ENCODE measurements around the gene CAMTA1.
A peak's percentile ranks its signal among the peaks of the same experiment; 100 is the strongest.

Gene CAMTA1

DNA sequence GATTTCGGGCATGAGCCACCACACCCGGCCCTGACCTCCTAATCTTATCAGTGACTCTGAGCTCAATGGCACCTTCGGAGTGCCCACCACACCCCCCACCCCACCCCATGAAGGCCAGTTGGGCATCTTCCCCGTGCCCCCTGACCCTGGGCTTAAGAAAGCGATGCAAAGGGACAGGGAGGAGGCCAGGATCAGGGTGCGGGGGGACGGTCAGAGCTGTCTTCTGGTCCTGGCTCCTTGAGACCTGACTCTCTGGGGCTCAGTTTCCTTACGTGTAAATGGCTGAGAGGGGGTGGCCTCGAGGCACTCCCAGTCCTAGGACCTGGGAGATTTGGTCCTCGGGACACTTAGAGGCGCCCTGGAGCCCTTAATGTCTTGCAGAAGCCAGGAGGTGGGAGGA, 881.9 kb downstream of the CAMTA1 start:
- Mint-ChIP-seq H3K27ac (no peak overlapping the region), H3K27me3 (no peaks in the 10 kb centered on the region), H3K4me1 (no peaks in the 10 kb centered on the region), H3K36me3 (no peaks in the 10 kb centered on the region), H3K4me3 (no peak overlapping the region), H3K9me3 (no peaks in the 10 kb centered on the region)

DNA sequence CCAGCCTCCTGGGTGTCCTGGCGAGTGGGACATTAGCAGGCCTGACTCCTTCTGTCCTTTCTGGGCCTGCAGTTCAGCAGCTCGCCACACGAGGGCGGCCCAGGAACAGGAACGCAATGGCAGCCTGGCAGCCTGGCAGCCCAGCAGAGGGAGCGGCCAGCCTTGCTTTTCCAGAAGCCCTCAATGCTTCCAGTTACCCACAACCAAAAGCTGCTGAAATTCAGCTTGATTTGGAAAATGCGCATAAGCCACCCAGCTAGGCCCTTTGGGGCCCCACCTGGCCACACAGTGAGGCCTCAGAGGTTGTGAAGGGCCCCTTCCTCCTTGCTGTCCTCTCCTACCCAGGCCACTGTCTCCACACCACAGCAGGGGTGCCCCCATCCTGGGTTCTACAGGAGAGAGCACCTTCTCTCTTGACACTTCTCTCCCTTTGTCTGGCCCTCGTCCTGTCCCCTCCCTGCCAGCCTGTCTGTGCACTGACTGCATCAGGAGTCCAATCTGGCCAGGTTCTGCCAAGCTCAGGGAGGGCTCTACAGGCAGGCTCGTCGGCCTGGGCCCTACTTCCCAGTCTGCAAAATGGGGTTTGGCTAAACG, 882.5 kb downstream of the CAMTA1 start:
- Mint-ChIP-seq H3K27me3 (no peaks in the 10 kb centered on the region), H3K27ac (no peak overlapping the region), H3K36me3 (no peaks in the 10 kb centered on the region), H3K4me1 (no peaks in the 10 kb centered on the region), H3K9me3 (no peaks in the 10 kb centered on the region), H3K4me3 (no peak overlapping the region)

DNA sequence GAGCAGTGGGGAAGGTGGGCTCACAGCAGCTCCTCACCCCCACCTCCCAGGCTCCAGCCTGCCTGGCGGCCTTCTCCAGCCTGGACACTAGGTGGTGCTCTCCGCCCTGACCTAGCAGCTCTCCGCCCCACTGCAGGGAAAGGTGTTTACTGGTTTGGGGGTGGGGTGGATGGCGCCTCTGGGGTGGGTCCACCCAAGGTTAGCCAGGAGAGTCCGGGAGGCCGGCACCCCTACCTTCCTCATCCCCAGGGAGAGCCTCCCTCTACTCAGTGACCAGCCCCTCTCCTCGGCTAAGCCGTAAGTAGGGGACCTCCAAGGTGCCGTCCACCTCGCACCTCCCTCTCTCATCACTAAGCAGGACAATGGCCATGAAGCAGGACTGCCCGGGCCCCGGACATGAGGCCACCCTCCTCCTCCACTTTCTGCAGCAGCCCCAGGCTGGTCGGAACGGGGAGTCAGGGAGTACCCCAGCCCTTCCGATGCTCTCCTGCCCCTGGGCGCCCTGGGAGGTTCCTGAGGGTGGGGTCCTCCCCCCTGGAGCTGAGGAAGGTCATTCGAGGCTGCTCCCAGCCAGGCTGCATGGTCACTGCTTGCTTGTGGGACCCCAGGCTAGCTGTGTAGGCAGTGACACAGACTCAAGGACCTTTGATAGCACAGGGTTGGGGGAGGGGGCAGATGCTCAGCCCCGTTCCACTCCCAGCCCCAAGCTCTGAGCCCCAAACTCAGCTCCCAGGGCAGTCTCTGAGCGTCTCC, 884.5 kb downstream of the CAMTA1 start:
- Mint-ChIP-seq H3K4me3 (no peak overlapping the region), H3K4me1 (no peaks in the 10 kb centered on the region), H3K36me3 (no peaks in the 10 kb centered on the region), H3K9me3 (no peaks in the 10 kb centered on the region), H3K27me3 (no peaks in the 10 kb centered on the region), H3K27ac (no peak overlapping the region)

DNA sequence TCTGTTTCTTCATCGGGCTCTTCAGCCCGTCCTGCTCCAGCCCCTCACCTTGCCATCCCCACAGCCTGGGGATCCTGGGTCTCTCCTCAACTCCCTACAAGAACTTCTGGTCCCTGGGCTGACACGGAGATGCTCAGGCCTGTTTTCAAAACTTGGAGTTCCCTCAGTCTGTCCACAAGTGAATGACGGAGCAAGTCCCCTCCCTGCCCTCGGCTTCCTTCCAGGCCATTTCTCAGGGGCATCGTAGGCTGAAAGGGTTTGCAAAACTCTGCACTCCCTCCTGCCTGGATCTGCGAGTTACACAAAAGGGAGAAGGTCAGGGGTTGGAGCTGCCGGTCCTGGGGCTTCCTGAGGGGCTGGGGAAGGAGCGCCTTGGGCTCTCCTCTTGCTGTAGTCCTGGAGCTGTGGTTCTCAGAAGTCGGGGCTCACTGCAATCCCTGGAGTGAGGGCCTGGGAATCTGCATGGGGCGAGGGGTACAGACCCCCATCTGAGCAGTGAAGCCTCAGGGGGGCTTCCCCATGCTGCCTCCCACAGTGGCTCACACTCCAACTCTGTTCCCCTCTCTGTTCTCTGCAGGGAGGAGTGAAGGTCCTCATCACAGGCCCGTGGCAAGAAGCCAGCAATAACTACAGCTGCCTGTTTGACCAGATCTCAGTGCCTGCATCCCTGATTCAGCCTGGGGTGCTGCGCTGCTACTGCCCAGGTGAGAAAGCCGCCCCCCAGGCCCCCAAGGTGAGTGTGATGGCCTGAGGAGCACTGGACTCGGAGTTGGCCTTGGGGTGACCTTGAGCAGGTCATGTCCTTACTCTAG, 885.3 kb downstream of the CAMTA1 start:
- Mint-ChIP-seq H3K4me1 (no peaks in the 10 kb centered on the region), H3K4me3 (no peak overlapping the region), H3K27ac (no peak overlapping the region), H3K36me3 (no peaks in the 10 kb centered on the region), H3K9me3 (no peaks in the 10 kb centered on the region), H3K27me3 (no peaks in the 10 kb centered on the region)

DNA sequence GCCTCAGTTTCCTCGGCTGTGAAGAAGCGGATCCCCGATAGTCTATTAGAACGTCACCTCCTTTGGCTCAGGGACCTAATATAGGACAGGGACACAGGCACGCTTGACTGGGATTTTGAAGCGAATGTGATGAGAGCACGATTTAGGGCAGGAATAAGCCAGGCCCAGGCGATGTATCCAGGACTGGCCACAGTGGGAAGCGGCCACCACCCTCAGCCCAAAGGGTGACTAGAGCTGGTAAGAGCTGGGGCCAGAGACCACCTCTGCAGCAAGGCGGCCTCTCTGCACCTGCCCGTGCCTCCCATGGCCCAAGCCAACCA, 885.9 kb downstream of the CAMTA1 start:
- Mint-ChIP-seq H3K4me1 (no peaks in the 10 kb centered on the region), H3K9me3 (no peaks in the 10 kb centered on the region), H3K4me3 (no peak overlapping the region), H3K27ac (no peak overlapping the region), H3K36me3 (no peaks in the 10 kb centered on the region), H3K27me3 (no peaks in the 10 kb centered on the region)

DNA sequence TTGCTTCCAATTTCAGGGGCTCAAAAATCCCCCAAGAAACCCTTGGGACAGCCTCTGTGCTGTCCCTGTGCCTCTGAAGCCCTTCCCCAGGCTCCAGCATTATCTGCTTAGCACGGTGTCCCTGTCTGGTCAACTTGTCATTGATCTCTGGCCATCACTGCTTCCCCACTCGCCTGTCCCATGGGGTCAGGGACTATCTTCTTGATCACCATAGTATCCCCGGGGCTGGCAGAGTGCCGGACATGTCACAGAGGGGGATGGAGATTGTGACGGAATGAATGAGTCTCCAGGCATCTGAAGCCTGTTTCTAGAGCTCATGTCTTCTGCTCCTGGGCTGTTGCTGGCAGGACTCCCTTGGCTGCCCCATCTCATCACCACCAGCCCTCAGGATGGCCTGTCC, 886.4 kb downstream of the CAMTA1 start:
- Mint-ChIP-seq H3K4me1 (no peaks in the 10 kb centered on the region), H3K4me3 (no peak overlapping the region), H3K27ac (no peak overlapping the region), H3K27me3 (no peaks in the 10 kb centered on the region), H3K36me3 (no peaks in the 10 kb centered on the region), H3K9me3 (no peaks in the 10 kb centered on the region)

DNA sequence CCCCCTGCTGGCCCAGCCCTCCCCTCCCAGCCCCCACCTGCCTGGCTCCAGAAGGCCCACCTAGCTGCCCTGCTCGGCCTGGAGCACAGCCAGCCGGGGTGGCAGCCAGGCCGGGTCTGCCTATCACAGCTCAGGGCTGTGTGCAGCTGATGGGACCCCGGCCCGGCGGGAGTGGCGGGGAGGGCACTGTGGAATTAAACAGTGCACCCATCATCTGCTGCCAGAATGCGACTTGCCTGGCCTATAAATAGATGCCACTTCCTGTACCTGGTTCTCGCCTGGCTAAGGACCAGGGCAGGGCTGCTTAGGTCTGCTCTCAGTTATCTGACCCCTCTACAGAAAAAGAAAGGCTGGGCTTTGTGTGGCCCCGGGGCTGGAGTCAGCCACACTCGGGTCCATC, 887.6 kb downstream of the CAMTA1 start:
- H3K27ac Mint-ChIP-seq: no peak overlapping the region
- no peaks in the 10 kb centered on the region for H3K36me3 Mint-ChIP-seq
- no peaks in the 10 kb centered on the region for H3K4me1 Mint-ChIP-seq
- H3K4me3 Mint-ChIP-seq: no peak overlapping the region
- no peaks in the 10 kb centered on the region for H3K27me3 Mint-ChIP-seq
- no peaks in the 10 kb centered on the region for H3K9me3 Mint-ChIP-seq

DNA sequence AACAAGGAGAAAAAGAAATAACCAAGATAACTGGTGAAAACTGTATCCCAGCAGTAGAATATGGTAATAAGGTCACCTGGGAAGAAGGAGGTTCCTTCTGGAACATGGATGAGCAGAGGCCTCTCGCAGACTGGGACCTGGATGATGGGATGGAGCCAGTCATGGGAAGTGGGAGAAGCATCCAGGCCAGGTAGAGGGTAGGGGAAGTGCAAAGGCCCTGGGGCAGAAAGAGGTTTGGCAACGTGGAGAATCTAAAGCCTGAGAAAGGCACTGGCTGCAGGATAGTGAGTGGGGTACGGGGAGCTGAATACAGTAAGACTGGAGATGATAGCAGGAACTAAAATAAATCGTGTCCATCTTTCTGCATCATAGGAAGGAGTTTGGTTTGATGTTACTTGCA, 889.7 kb downstream of the CAMTA1 start:
- Mint-ChIP-seq H3K4me3 (no peak overlapping the region), H3K27me3 (no peaks in the 10 kb centered on the region), H3K27ac (no peak overlapping the region), H3K9me3 (no peaks in the 10 kb centered on the region), H3K36me3 (no peaks in the 10 kb centered on the region), H3K4me1 (no peaks in the 10 kb centered on the region)

DNA sequence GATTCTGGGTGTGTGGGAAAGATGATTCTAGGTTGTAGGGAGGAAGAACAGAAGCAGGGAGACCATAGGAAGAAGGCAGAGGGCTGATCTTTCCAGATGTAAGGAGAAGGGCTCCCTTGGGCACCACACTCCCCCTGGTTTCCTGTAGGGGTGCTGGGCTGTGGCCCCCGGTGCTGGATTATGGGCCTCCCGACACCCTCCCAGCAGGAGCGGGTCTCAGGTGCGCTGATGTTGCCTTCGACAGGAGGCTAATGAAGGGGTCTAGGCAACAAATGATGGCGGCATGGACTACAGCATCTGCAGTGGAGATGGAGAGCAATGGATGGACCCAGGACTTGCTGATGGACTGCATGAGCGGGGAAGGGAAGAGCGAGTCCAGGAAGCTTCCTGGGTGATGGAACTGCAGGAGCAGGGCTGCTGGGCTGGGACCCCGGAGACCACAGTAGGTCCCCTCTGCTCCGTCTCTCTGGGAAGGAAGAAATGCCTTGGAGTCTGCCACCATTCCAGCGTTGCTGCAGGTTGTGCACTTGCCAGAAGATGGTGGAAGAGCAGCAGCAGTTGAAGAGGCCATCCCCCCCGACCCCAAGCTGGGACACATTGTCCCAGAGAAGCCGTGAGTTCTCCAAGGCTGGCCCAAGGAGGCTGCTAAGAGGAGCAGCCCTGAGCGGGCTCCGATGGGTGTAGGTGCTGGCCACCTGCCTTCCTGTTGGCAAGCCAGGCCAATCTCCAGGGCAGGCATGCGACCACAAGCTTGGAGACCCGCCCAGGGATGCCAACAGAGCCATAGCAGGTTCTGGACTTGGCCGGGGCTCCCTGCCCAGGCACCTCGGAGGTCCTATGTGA, 890.4 kb downstream of the CAMTA1 start:
- H3K36me3 Mint-ChIP-seq: no peaks in the 10 kb centered on the region
- no peaks in the 10 kb centered on the region for H3K4me1 Mint-ChIP-seq
- no peak overlapping the region for H3K27ac Mint-ChIP-seq
- no peak overlapping the region for H3K4me3 Mint-ChIP-seq
- H3K9me3 Mint-ChIP-seq: no peaks in the 10 kb centered on the region
- H3K27me3 Mint-ChIP-seq: no peaks in the 10 kb centered on the region

DNA sequence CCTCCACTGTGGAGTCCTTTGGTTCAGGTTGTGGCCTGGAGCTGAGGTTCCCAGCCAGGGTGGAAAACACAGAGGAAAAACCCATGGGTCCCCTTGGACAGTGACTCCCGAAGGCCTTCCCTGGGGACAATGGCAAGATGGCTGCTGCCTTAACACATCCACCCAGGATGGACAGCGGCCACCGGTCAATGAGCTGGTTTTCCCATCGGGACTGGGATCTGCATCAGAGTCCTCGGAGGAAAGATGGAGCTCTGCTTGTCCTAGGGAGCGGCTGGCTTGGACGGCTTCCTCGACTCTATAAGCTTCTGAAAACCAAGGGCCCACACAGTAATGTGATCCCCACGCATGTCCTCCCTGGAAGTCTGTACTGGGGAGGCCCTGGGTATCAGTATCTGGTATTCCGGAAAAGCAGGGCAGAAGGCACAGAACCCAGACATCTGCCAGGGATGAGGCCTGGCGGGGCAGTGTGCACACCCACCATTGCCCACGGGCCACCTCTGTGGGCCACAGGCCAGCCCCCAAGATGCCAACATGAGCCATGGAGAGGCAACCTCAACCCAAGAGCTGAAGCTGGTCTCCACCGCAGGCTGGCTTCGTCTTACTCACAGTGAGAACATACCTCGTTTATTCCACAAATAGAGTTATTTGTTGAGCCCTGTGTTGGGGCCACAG, 891.2 kb downstream of the CAMTA1 start:
- Mint-ChIP-seq H3K4me3 (no peak overlapping the region), H3K9me3 (no peaks in the 10 kb centered on the region), H3K27ac (no peak overlapping the region), H3K4me1 (no peaks in the 10 kb centered on the region), H3K36me3 (no peaks in the 10 kb centered on the region), H3K27me3 (no peaks in the 10 kb centered on the region)

DNA sequence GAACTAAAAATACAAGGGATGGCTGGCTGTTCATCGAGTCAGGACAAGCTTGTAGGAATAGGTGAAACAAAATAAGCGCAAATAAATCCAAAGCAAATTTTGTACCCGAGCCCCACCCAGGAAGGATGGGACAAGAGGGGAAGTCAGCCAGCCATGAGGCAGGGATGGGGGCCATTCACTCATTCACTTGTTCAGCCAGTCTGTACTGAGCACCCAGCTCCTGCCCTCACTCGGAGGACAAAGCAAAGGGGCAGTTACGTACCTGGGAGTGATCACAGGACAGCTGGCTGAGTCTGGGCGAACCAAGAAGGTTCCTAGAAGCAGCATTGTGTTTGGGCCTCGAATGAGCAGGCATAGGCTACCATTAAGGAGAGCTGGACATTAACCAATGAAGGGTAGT, 891.9 kb downstream of the CAMTA1 start:
- no peaks in the 10 kb centered on the region for H3K4me1 Mint-ChIP-seq
- no peak overlapping the region for H3K4me3 Mint-ChIP-seq
- H3K9me3 Mint-ChIP-seq: no peaks in the 10 kb centered on the region
- no peaks in the 10 kb centered on the region for H3K36me3 Mint-ChIP-seq
- no peak overlapping the region for H3K27ac Mint-ChIP-seq
- H3K27me3 Mint-ChIP-seq: no peaks in the 10 kb centered on the region

DNA sequence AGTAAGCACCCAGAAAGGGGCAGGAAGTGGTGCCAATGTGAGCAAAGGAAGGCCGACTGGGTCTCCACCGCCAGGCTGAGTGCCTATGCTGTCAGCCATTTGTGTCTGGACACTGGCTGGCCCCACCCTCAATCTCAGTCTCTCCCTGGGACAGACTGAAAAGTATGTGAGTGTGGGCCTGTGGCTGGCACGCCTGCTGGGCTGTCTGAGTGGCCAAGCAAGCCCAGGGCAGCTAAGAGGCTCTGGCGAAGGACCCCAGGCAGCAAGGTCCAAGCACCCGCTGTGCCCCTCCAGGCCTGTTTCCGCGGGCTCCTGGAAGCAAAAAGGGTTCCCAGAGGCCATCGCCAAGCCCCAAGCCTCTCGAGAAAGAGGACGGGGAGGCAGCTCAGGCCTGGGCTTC, 892.6 kb downstream of the CAMTA1 start:
- H3K27me3 Mint-ChIP-seq: no peaks in the 10 kb centered on the region
- H3K9me3 Mint-ChIP-seq: no peaks in the 10 kb centered on the region
- no peak overlapping the region for H3K4me3 Mint-ChIP-seq
- H3K4me1 Mint-ChIP-seq: no peaks in the 10 kb centered on the region
- H3K27ac Mint-ChIP-seq: no peak overlapping the region
- no peaks in the 10 kb centered on the region for H3K36me3 Mint-ChIP-seq

DNA sequence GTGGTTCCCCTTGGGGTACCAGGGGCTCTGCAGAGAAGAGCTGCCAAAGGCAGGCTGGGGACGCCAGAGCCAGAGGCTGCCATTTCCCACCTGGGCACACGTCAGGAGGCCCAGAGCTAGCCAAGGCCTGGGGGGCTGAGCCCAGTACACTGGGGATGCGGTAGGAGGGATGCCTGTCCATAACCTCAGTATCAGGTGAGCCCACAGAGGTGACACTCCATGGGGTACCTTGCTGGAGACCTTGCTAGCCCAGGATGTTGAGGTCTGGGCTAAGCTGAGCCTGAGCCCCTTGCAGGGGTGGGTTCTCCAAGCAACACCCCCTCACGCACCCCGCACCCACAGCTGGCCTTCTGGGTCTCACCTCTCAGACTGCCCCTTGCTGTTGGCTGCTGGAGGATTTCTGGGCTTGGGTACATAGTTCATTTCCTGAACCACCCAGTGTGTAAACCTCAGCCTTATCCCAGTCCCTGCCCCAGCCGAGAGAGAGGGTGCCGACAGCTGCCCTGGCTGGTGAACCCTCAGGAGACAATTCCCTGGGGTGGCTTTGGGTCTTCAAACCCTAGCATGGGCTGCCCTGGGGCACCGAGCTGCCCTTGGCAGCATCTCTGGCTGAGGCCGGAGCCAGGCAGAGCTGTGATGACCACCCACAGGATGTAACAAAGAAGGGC, 893.4 kb downstream of the CAMTA1 start:
- H3K36me3 Mint-ChIP-seq: no peaks in the 10 kb centered on the region
- H3K4me1 Mint-ChIP-seq: no peaks in the 10 kb centered on the region
- no peaks in the 10 kb centered on the region for H3K9me3 Mint-ChIP-seq
- H3K27ac Mint-ChIP-seq: no peak overlapping the region
- H3K4me3 Mint-ChIP-seq: peak overlapping the region; percentile 33
- no peaks in the 10 kb centered on the region for H3K27me3 Mint-ChIP-seq

DNA sequence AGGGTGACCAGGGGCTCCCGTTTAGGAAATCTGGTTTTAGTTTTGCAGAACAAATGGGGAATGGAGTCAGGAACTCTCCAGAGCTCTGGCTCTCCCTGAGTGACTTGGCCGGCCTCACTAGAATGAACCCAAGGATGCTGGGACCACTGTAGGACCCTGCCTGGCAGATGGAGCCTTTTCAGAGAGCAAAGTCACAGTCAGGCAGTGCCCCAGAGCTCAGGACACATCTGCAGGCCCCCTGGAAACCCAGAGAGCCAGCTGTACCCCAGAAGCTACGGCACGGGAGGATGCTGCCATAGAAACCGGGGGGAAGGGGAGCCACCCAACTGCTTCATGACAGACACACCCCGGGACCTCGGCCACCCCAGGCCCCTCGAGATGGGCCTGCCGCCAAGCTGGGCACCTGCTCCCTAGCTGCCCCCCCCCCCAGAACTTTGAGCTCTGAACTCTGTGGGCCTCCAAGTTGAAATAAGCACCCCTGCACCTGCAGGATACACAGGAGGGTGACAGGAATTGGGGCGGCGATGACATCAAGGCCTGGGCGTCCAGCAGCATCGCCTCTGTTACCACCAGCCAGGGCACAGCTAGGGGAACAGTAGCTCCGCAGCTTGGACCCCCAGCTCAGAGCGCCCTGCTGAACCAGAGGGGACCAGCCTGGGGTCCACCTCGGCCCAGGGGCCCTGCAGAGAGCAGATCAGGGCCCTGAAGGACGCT, 894.1 kb downstream of the CAMTA1 start:
- peak overlapping the region; percentile 33 for H3K4me3 Mint-ChIP-seq
- no peaks in the 10 kb centered on the region for H3K27me3 Mint-ChIP-seq
- no peak overlapping the region for H3K27ac Mint-ChIP-seq

More for the DNA sequence above, 894.1 kb downstream of the CAMTA1 start:
- Mint-ChIP-seq H3K36me3 (no peaks in the 10 kb centered on the region), H3K9me3 (no peaks in the 10 kb centered on the region), H3K4me1 (no peaks in the 10 kb centered on the region)
